ENCODE measurements around the gene TYR. TPM values are rescaled to one million over a fixed set of nuclear protein-coding genes. Genes with fewer than 3 reads are reported as not detected.

The TYR gene
- total RNA-seq, 1 donor from 2014 or later: not detected

DNA sequence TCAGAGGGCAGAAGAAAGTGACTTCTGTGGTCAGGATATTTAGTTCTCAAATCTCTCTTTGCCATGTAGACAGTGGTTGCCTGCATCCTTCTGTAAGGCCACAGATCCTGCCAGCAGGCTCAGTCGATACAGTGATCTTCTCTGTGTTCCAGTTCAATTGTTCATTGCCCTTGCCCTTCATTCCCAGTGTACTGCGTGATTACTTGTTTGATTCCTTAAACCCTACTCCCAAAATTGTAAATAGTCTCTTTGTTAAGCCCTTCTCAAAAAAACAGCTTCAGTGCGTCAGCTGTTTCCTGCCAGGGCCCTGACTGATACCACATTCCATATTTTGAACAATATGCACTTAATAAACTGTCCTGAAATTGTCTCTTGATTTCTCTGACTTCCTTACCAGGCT, 9.3 kb upstream of the TYR start:
- TF ChIP-seq, protein P1, sequence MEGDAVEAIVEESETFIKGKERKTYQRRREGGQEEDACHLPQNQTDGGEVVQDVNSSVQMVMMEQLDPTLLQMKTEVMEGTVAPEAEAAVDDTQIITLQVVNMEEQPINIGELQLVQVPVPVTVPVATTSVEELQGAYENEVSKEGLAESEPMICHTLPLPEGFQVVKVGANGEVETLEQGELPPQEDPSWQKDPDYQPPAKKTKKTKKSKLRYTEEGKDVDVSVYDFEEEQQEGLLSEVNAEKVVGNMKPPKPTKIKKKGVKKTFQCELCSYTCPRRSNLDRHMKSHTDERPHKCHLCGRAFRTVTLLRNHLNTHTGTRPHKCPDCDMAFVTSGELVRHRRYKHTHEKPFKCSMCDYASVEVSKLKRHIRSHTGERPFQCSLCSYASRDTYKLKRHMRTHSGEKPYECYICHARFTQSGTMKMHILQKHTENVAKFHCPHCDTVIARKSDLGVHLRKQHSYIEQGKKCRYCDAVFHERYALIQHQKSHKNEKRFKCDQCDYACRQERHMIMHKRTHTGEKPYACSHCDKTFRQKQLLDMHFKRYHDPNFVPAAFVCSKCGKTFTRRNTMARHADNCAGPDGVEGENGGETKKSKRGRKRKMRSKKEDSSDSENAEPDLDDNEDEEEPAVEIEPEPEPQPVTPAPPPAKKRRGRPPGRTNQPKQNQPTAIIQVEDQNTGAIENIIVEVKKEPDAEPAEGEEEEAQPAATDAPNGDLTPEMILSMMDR (IDR thresholded peaks at IDR 0.05; ENCODE audit: unreplicated experiment): no peak
- no peak overlapping the region for H3K4me3 Mint-ChIP-seq
- no peaks in the 10 kb centered on the region for H3K4me1 Mint-ChIP-seq
- H3K36me3 Mint-ChIP-seq: no peaks in the 10 kb centered on the region
- no peaks in the 10 kb centered on the region for H3K27me3 Mint-ChIP-seq (ENCODE audit: low read depth)
- no peak overlapping the region for H3K27ac Mint-ChIP-seq
- no peak for DNase-seq (ENCODE audit: low spot score in 2 of 2, unreplicated experiment in 2 of 2)
- no peaks in the 10 kb centered on the region for H3K9me3 Mint-ChIP-seq

DNA sequence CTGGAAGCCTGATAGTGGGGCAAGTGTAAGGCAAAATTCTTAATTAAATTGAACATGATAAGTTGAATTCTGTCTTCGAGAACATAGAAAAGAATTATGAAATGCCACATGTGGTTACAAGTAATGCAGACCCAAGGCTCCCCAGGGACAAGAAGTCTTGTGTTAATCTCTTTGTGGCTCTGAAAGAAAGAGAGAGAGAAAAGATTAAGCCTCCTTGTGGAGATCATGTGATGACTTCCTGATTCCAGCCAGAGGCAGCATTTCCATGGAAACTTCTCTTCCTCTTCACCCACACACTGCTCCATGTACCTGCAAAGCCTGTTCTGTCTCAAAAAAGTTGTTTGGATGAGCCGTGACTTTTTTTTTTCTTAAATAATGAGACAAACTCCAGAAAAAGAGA, 1.9 kb upstream of the TYR start:
- no peak overlapping the region for H3K27ac Mint-ChIP-seq
- no peaks in the 10 kb centered on the region for H3K36me3 Mint-ChIP-seq
- H3K9me3 Mint-ChIP-seq: no peaks in the 10 kb centered on the region
- DNase-seq (ENCODE audit: low spot score in 2 of 2, unreplicated experiment in 2 of 2): no peak
- no peaks in the 10 kb centered on the region for H3K27me3 Mint-ChIP-seq (ENCODE audit: low read depth)
- no peak overlapping the region for H3K4me3 Mint-ChIP-seq
- no peaks in the 10 kb centered on the region for H3K4me1 Mint-ChIP-seq
- TF ChIP-seq, protein P1 (IDR thresholded peaks at IDR 0.05; ENCODE audit: unreplicated experiment): no peak

DNA sequence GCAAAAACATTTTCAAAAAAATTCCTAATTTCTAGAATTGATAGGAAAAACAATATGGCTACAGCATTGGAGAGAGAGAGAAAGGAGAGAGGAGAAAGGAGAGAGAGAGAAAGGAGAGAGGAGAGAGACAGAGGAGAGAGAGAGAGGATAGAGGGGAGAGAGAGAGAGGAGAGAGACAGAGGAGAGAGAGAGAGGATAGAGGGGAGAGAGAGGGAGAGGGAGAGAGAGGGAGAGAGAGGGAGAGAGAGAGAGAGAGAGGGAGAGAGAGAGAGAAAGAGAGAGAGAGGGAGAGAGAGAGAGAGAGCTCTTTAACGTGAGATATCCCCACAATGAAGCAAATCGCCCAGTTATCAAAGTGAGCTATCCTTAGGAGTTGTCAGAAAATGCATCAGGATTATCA, 737 bp upstream of the TYR start:
- H3K27ac Mint-ChIP-seq: no peak overlapping the region
- no peak for DNase-seq (ENCODE audit: low spot score in 2 of 2, unreplicated experiment in 2 of 2)

DNA sequence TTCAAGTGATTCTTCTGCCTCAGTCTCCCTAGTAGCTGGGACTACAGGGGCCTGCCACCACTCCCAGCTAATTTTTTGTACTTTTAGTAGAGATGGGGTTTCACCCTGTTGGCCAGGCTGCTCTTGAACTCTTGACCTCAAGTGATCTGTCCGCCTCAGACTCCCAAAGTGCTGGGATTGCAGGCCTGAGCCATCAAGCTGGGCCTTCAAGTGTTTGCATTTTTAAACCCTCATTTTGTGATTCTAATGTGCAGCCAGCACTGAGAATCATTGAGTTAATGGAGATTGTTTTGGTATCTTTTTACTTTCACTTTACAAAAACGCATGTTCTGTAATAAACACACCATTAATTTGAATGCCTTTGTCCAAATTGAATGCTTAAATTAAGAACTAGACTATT, 3.4 kb downstream of the TYR start:
- no peak for DNase-seq (ENCODE audit: low spot score in 2 of 2, unreplicated experiment in 2 of 2)
- no peak overlapping the region for H3K27ac Mint-ChIP-seq

More for the DNA sequence above, 737 bp upstream of the TYR start:
- TF ChIP-seq, protein P1 (IDR thresholded peaks at IDR 0.05; ENCODE audit: unreplicated experiment): no peak
- no peaks in the 10 kb centered on the region for H3K36me3 Mint-ChIP-seq
- H3K27me3 Mint-ChIP-seq (ENCODE audit: low read depth): no peaks in the 10 kb centered on the region
- no peak overlapping the region for H3K4me3 Mint-ChIP-seq
- no peaks in the 10 kb centered on the region for H3K9me3 Mint-ChIP-seq
- peaks cover 4% of the 10 kb centered on the region for H3K4me1 Mint-ChIP-seq

DNA sequence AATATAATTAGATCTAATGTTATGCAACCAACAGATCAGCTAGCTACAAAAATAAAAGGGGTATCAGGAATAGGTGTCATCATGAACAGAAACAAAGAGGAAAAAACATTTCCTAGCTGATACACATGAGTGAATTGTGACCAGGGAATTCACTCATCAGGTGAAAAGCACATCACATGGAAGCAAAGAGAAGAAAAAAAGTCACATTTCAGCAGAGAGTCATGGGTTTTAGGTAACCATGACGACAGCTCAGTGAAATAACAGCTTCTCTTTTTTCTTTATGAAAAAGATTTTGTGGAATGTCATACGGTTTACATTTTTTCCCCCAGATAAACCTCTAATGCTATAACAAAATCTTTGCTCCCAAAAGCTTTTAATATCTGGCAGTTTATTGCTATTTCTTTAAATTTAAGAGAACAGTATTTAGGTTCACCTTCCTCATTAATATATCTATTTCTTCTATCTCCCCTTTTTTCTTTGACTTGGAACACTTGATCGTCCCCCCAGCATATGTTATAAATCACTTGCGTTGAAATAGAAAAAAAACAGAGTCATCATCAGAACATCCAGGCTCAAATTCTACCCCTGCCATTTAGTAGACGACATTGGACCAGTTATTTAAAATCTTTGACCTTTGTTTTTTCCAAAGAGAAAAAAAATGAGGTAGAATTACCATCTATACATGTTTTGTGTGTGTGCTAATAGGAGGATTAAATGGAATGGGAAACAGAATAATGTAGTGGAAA, 5.3 kb downstream of the TYR start:
- H3K36me3 Mint-ChIP-seq: no peaks in the 10 kb centered on the region
- H3K9me3 Mint-ChIP-seq: no peaks in the 10 kb centered on the region
- H3K4me3 Mint-ChIP-seq: no peak overlapping the region
- no peak overlapping the region for H3K27ac Mint-ChIP-seq
- H3K4me1 Mint-ChIP-seq: peaks cover 12% of the 10 kb centered on the region
- H3K27me3 Mint-ChIP-seq (ENCODE audit: low read depth): no peaks in the 10 kb centered on the region
- TF ChIP-seq, protein P1 (IDR thresholded peaks at IDR 0.05; ENCODE audit: unreplicated experiment): no peak
- DNase-seq (ENCODE audit: low spot score in 2 of 2, unreplicated experiment in 2 of 2): no peak

More for the DNA sequence above, 3.4 kb downstream of the TYR start:
- Mint-ChIP-seq H3K4me1 (peaks cover 12% of the 10 kb centered on the region), H3K27me3 (ENCODE audit: low read depth) (no peaks in the 10 kb centered on the region), H3K9me3 (no peaks in the 10 kb centered on the region), H3K36me3 (no peaks in the 10 kb centered on the region), H3K4me3 (no peak overlapping the region)
- TF ChIP-seq, protein P1 (IDR thresholded peaks at IDR 0.05; ENCODE audit: unreplicated experiment): no peak
